BE2C (cell line): ENCODE measurements around the gene KAT2B.

Experiments
- DNase-seq: peaks from one replicate; pipeline ENCODE4 v3.0.0-alpha.2; 2020
- H3K27me3 ChIP-seq: fragments of 250-450 bp; sonication (Bioruptor Pico); 2 replicates; pipeline ENCODE4 v1.5.1; 2020; ENCODE audit warnings: mild to moderate bottlenecking
- H3K36me3 ChIP-seq: fragments of 250-450 bp; sonication (Bioruptor Pico); 2 replicates; pipeline ENCODE4 v1.5.1; 2020; ENCODE audit warnings: mild to moderate bottlenecking
- H3K4me1 ChIP-seq: fragments of 250-450 bp; sonication (Bioruptor Pico); 2 replicates; pipeline ENCODE4 v1.5.1; 2020
- H3K4me3 ChIP-seq: 2 replicates; pipeline ENCODE4 v1.5.1; 2011; ENCODE audit warnings: low read depth, low read length
- H3K9me3 ChIP-seq: fragments of 250-450 bp; sonication (Bioruptor Pico); 2 replicates; pipeline ENCODE4 v1.5.1; 2020
- TF ChIP-seq, protein P1 (sequence below): IDR thresholded peaks from 2 replicates; pipeline ENCODE4 v1.5.1; 2012; ENCODE audit warnings: mild to moderate bottlenecking, low read depth, low read length

The KAT2B gene

DNA sequence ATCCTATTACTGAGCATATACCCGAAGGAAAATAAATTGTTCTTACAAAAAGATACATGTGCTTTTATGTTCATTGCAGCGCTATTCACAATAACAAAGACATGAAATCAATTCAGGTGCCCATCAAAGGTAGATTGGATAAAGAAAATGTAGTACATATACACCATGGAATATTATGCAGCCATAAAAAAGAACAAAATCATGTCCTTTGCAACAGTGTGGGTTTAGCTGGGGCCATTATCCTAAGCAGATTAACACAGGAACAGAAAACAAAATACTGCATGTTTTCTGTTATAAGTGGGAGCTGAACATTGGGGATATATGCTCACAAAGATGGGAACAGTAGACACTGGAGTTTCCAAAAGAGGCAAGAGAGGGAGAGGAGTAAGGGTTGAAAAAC lies 103.3 kb downstream of the KAT2B start:
- no peak for DNase-seq
- TF ChIP-seq, protein P1, sequence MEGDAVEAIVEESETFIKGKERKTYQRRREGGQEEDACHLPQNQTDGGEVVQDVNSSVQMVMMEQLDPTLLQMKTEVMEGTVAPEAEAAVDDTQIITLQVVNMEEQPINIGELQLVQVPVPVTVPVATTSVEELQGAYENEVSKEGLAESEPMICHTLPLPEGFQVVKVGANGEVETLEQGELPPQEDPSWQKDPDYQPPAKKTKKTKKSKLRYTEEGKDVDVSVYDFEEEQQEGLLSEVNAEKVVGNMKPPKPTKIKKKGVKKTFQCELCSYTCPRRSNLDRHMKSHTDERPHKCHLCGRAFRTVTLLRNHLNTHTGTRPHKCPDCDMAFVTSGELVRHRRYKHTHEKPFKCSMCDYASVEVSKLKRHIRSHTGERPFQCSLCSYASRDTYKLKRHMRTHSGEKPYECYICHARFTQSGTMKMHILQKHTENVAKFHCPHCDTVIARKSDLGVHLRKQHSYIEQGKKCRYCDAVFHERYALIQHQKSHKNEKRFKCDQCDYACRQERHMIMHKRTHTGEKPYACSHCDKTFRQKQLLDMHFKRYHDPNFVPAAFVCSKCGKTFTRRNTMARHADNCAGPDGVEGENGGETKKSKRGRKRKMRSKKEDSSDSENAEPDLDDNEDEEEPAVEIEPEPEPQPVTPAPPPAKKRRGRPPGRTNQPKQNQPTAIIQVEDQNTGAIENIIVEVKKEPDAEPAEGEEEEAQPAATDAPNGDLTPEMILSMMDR: no peak
- no peaks in the 10 kb centered on the region for H3K4me1 ChIP-seq
- H3K27me3 ChIP-seq: no peaks in the 10 kb centered on the region
- no peaks in the 10 kb centered on the region for H3K36me3 ChIP-seq
- no peak overlapping the region for H3K4me3 ChIP-seq
- no peaks in the 10 kb centered on the region for H3K9me3 ChIP-seq

DNA sequence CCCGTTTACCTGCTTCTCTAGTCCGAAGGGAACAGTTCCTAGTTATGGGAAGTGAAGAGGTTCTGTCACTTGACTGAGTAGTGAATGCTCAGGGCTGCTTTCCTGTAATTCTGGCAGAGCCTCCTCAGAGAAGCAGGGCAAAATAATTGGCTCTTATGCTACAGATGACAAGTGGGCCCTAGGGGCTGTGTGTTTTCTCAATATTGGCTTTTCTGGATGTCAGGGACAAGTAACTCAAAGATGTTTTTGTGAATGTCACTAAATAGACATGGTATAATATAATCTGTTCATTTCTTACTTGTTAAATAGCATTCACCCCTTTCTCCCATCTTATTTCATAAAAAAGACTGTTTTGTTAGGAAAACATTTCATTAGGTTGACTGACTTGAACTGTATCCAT lies 105.6 kb downstream of the KAT2B start:
- H3K27me3 ChIP-seq: no peaks in the 10 kb centered on the region
- TF ChIP-seq, protein P1: no peak
- no peaks in the 10 kb centered on the region for H3K4me1 ChIP-seq
- DNase-seq: no peak
- no peak overlapping the region for H3K4me3 ChIP-seq
- no peaks in the 10 kb centered on the region for H3K36me3 ChIP-seq
- H3K9me3 ChIP-seq: no peaks in the 10 kb centered on the region

DNA sequence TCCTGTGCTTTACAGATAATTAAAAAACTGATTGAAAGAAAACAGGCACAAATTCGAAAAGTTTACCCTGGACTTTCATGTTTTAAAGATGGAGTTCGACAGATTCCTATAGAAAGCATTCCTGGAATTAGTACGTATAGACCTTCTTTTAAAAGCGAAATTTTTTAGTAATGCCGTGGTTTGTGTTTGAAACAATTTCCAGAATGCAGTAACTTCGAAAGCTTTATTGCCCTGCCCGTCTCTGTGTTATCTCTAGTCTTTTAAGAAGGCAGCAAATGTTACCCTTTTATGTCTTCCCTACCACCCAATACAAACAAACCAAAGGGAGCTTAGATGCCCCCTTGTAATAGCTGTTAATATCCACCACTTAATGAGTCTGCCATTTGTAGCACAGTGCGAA lies 106.1 kb downstream of the KAT2B start:
- no peak for DNase-seq
- Histone ChIP-seq H3K27me3 (no peaks in the 10 kb centered on the region), H3K9me3 (no peaks in the 10 kb centered on the region), H3K4me3 (no peak overlapping the region), H3K36me3 (no peaks in the 10 kb centered on the region), H3K4me1 (no peaks in the 10 kb centered on the region)
- TF ChIP-seq, protein P1: no peak

DNA sequence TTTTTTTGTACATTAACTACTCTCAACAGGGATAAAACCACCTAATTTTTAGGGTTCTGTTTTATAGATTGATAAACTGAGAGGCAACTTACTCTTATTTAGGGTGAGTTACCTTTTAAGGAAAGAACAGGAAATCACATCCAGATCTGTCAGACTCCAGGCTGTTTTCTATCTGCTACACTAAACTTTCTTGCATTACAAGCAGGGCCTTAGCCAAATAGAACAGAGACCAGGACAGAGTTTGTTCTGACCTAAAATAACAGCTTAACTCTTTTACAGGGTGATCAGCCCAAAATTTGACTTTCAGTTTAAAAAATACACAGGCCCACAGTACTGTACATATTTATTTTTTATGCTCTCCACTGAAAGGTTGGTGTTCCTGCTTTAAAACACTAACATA lies 107.1 kb downstream of the KAT2B start:
- H3K4me1 ChIP-seq: no peaks in the 10 kb centered on the region
- no peak overlapping the region for H3K4me3 ChIP-seq
- no peak for DNase-seq
- no peaks in the 10 kb centered on the region for H3K9me3 ChIP-seq
- no peaks in the 10 kb centered on the region for H3K27me3 ChIP-seq
- TF ChIP-seq, protein P1: no peak
- no peaks in the 10 kb centered on the region for H3K36me3 ChIP-seq

DNA sequence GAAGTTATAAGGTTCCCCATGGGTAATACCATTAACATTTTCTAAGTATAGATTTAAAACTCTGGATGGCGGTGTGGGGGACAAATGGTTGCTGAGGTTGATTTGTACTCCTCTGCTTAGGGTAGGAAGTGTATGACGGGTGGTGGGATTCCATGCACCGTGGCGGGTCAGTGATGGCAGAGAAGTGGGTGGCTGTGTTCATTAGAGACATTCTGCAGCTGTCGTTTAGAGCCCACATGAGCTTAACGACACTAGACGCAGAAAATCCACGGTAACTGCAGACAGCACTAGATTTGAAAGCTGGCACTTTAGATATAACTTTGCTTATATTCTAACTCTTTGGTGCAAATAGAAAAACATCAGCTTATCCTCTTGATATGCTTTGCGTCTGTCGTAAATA lies 108.2 kb downstream of the KAT2B start:
- no peaks in the 10 kb centered on the region for H3K27me3 ChIP-seq
- no peaks in the 10 kb centered on the region for H3K9me3 ChIP-seq
- TF ChIP-seq, protein P1: no peak
- H3K4me1 ChIP-seq: no peaks in the 10 kb centered on the region
- H3K4me3 ChIP-seq: no peak overlapping the region
- no peak for DNase-seq
- no peaks in the 10 kb centered on the region for H3K36me3 ChIP-seq

DNA sequence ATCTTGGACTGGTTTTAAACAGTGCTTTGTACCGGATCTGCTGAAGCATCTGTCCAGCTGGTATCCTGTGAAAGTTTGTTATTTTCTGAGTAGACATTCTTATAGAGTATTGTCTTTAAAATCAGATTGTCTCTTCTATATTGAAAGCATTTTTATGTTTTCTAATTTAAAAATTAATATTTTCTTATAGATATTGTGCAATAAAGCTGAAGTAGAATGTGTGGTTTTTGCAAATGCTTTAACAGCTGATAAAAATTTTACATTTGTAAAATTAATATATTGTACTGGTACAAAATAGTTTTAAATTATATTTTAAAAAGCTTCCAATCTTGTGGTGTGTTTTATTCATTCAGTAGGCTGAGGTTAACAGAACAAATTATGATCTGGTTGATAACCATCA lies 113.8 kb downstream of the KAT2B start:
- TF ChIP-seq, protein P1: no peak
- Histone ChIP-seq H3K36me3 (no peaks in the 10 kb centered on the region), H3K4me1 (no peaks in the 10 kb centered on the region), H3K27me3 (no peaks in the 10 kb centered on the region), H3K4me3 (no peak overlapping the region), H3K9me3 (no peaks in the 10 kb centered on the region)
- no peak for DNase-seq
